ENCODE measurements around the gene ZNF543. TPM values are rescaled to one million over a fixed set of nuclear protein-coding genes. Genes with fewer than 3 reads are reported as not detected.

The ZNF543 gene
- total and polyA plus RNA-seq, 2 of the 13 experiments (the other 11 are each of a cell fraction or from before 2014, with no cell fraction given) = 2.1 to 8.9 TPM

DNA sequence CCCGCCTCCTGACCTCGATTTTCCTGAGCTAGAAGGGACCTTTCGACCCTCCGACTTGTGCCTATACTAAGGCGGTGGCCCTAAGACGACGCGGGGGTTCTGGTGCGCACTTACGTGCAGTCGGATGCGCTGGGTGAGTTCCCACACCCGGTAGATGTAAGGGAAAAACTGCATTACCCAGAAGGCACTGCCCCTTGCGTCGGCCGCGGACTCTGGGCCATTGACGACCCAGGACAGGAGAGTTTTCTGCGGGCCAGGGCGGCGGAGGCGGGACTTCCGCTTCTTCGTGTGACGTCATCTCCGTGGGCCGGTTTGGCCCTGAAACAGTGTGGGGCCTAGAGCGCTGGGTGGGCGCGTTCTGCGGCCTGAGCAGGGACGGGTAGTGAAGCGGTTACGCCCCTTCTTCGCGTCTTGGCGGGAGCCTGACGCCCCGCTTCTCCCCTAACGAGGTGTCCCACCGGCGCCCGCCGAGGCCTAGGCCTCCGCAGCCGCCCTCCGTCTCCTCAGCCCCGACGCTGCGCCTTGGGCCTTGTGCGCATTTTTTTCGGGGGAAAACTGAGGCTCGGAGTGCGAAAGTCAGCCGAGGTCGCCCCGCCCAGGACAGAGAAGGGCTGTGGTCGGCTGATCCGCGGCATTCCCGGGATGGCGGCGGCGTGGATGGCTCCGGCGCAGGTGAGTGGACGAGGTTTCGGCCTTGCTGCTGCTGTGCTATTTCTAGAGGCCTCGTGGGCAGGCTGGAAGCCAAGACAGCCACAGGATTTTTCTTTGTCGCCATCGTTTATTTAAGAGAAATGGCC lies 39.9 kb upstream of the ZNF543 start, which contains the start of gene ZNF460 (continued):
- TF ChIP-seq NFE2 (CRISPR knock-in tag; IDR thresholded peaks at IDR 0.05) (no peak), MYNN (CRISPR knock-in tag; IDR thresholded peaks at IDR 0.05; ENCODE audit: low read depth) (no peak), ELF1 (CRISPR knock-in tag; IDR thresholded peaks at IDR 0.05) (peak; percentile 51), HDAC2 (CRISPR knock-in tag; IDR thresholded peaks at IDR 0.05) (peak; percentile 72), ZNF616 (CRISPR knock-in tag; IDR thresholded peaks at IDR 0.05; ENCODE audit: low read depth) (peak; percentile 55; the same call in 1 of the 2 replicates), ZSCAN29 (CRISPR knock-in tag; conservative IDR thresholded peaks at IDR 0.05) (no peak), ZFYVE20 (CRISPR knock-in tag; IDR thresholded peaks at IDR 0.05; ENCODE audit: borderline replicate concordance, low read depth) (no peak), U2AF1 (optimal IDR thresholded peaks at IDR 0.05; ENCODE audit: low read depth, low read length) (peak; percentile 42), ZNF264 (CRISPR knock-in tag; IDR thresholded peaks at IDR 0.05) (no peak), PHB2 (IDR thresholded peaks at IDR 0.05; ENCODE audit: partially characterized antibody) (no peak), ZNF160 (CRISPR knock-in tag; IDR thresholded peaks at IDR 0.05) (no peak; the same call in 1 of the 2 replicates), MIXL1 (CRISPR knock-in tag; IDR thresholded peaks at IDR 0.05) (no peak), FOXK2 (IDR thresholded peaks at IDR 0.05) (no peak)
- TF ChIP-seq, protein P1, sequence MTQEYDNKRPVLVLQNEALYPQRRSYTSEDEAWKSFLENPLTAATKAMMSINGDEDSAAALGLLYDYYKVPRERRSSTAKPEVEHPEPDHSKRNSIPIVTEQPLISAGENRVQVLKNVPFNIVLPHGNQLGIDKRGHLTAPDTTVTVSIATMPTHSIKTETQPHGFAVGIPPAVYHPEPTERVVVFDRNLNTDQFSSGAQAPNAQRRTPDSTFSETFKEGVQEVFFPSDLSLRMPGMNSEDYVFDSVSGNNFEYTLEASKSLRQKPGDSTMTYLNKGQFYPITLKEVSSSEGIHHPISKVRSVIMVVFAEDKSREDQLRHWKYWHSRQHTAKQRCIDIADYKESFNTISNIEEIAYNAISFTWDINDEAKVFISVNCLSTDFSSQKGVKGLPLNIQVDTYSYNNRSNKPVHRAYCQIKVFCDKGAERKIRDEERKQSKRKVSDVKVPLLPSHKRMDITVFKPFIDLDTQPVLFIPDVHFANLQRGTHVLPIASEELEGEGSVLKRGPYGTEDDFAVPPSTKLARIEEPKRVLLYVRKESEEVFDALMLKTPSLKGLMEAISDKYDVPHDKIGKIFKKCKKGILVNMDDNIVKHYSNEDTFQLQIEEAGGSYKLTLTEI (CRISPR knock-in tag; conservative IDR thresholded peaks at IDR 0.05) = no peak
- TF ChIP-seq, protein P2, sequence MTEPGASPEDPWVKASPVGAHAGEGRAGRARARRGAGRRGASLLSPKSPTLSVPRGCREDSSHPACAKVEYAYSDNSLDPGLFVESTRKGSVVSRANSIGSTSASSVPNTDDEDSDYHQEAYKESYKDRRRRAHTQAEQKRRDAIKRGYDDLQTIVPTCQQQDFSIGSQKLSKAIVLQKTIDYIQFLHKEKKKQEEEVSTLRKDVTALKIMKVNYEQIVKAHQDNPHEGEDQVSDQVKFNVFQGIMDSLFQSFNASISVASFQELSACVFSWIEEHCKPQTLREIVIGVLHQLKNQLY (CRISPR knock-in tag; IDR thresholded peaks at IDR 0.05) = peak; percentile 15; the same call in 1 of the 2 replicates
- TF ChIP-seq, protein P3, sequence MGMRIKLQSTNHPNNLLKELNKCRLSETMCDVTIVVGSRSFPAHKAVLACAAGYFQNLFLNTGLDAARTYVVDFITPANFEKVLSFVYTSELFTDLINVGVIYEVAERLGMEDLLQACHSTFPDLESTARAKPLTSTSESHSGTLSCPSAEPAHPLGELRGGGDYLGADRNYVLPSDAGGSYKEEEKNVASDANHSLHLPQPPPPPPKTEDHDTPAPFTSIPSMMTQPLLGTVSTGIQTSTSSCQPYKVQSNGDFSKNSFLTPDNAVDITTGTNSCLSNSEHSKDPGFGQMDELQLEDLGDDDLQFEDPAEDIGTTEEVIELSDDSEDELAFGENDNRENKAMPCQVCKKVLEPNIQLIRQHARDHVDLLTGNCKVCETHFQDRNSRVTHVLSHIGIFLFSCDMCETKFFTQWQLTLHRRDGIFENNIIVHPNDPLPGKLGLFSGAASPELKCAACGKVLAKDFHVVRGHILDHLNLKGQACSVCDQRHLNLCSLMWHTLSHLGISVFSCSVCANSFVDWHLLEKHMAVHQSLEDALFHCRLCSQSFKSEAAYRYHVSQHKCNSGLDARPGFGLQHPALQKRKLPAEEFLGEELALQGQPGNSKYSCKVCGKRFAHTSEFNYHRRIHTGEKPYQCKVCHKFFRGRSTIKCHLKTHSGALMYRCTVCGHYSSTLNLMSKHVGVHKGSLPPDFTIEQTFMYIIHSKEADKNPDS (CRISPR knock-in tag; IDR thresholded peaks at IDR 0.05) = 0 out of 2 replicates have a peak, but pooled peaks have one; percentile 36
- TF ChIP-seq, protein P4, sequence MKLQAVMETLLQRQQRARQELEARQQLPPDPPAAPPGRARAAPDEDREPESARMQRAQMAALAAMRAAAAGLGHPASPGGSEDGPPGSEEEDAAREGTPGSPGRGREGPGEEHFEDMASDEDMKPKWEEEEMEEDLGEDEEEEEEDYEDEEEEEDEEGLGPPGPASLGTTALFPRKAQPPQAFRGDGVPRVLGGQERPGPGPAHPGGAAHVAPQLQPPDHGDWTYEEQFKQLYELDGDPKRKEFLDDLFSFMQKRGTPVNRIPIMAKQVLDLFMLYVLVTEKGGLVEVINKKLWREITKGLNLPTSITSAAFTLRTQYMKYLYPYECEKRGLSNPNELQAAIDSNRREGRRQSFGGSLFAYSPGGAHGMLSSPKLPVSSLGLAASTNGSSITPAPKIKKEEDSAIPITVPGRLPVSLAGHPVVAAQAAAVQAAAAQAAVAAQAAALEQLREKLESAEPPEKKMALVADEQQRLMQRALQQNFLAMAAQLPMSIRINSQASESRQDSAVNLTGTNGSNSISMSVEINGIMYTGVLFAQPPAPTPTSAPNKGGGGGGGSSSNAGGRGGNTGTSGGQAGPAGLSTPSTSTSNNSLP (IDR thresholded peaks at IDR 0.05; ENCODE audit: low read depth, low read length) = no peak
- TF ChIP-seq, protein P5, sequence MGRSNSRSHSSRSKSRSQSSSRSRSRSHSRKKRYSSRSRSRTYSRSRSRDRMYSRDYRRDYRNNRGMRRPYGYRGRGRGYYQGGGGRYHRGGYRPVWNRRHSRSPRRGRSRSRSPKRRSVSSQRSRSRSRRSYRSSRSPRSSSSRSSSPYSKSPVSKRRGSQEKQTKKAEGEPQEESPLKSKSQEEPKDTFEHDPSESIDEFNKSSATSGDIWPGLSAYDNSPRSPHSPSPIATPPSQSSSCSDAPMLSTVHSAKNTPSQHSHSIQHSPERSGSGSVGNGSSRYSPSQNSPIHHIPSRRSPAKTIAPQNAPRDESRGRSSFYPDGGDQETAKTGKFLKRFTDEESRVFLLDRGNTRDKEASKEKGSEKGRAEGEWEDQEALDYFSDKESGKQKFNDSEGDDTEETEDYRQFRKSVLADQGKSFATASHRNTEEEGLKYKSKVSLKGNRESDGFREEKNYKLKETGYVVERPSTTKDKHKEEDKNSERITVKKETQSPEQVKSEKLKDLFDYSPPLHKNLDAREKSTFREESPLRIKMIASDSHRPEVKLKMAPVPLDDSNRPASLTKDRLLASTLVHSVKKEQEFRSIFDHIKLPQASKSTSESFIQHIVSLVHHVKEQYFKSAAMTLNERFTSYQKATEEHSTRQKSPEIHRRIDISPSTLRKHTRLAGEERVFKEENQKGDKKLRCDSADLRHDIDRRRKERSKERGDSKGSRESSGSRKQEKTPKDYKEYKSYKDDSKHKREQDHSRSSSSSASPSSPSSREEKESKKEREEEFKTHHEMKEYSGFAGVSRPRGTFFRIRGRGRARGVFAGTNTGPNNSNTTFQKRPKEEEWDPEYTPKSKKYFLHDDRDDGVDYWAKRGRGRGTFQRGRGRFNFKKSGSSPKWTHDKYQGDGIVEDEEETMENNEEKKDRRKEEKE (IDR thresholded peaks at IDR 0.05) = no peak
- TF ChIP-seq, protein P6, sequence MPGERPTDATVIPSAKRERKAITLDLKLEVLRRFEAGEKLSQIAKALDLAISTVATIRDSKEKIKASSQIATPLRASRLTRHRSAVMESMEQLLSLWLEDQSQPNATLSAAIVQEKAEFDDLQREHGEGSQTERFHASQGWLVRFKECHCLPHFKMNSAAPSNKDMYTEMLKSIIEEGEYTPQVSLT (CRISPR knock-in tag; IDR thresholded peaks at IDR 0.05; ENCODE audit: borderline replicate concordance, low read depth) = no peak
